Measurements from ENCODE around the gene MTSS2.

Gene MTSS2

GRCh38 chr16:70685938-70686375 lies at the start of gene MTSS2:
MTSS2 (minus strand) TSS chr16:70686053; CDS start chr16:70685791, 262 bp downstream.
- H3K4me1 ChIP-seq, result peaks cover 22 to 90% (median 87%) of the 10 kb centered on the region in 4 donors
- H3K27me3 ChIP-seq, result no peaks in the 10 kb centered on the region
- intact Hi-C loops (cut with DNase I; ENCODE audit: low total_unique reads), result no loop called here
- peak; percentile 84 to 95 for DNase-seq
- peaks cover 0 to 12% (median 0%) of the 10 kb centered on the region in 3 donors for H3K36me3 ChIP-seq
- H3K9me3 ChIP-seq, result no peaks in the 10 kb centered on the region
- H3K27ac ChIP-seq, result peak within 1 kb of the TSS; percentile 99 to 100
- TF ChIP-seq, protein P1, sequence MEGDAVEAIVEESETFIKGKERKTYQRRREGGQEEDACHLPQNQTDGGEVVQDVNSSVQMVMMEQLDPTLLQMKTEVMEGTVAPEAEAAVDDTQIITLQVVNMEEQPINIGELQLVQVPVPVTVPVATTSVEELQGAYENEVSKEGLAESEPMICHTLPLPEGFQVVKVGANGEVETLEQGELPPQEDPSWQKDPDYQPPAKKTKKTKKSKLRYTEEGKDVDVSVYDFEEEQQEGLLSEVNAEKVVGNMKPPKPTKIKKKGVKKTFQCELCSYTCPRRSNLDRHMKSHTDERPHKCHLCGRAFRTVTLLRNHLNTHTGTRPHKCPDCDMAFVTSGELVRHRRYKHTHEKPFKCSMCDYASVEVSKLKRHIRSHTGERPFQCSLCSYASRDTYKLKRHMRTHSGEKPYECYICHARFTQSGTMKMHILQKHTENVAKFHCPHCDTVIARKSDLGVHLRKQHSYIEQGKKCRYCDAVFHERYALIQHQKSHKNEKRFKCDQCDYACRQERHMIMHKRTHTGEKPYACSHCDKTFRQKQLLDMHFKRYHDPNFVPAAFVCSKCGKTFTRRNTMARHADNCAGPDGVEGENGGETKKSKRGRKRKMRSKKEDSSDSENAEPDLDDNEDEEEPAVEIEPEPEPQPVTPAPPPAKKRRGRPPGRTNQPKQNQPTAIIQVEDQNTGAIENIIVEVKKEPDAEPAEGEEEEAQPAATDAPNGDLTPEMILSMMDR (IDR thresholded peaks at IDR 0.05), result no peak
- peak within 1 kb of the TSS; percentile 74 to 75 for H3K4me3 ChIP-seq

DNA sequence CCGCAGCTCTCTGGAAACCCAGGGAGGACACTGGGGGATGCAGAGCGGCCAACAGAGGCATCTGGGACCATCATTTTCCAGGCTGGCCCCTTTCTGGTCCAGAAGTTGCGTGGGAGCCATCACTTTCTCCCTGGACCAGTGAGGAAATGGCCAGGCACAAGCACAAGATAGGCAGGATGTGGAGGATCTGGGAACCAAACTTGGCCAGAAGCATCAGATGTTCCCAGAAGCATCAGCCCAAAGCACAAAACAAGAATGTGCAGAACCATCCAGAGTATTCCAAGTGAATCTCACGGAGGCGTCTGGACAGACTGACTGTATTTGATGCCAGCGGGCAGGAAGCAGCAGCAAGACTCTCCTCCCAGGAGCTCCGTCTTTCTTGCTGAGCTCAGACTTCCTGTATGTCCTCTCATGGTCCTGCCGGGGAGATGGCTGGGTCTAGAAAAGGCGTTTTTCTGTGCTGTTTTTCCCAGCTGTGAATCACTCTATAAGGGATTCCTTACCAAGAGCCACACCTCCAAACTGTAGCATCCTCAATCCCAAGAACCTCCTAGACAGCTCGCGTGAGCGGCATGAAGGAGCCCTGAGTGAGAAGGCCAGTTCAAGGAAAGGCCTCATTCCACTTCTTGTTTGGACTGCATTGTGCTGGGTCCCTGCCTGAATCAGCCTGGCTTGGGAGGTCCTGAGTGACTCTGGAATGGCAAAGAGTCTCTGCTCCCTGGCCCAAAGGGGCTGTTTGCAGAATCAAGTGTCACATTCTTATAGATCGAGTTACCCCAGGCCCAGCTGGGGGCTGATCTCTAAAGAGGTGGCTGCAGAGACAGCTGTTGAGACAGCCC lies 49.5 kb upstream of the MTSS2 start:
- no peak overlapping the region for H3K4me3 ChIP-seq
- DNase-seq, result peak in 1 of 2 donors; percentile 54
- H3K9me3 ChIP-seq, result no peaks in the 10 kb centered on the region
- peaks cover 0 to 8% (median 5%) of the 10 kb centered on the region in 3 donors for H3K36me3 ChIP-seq
- peak overlapping the region; percentile 86 to 96 for H3K27ac ChIP-seq
- H3K27me3 ChIP-seq, result no peaks in the 10 kb centered on the region
- intact Hi-C loops (cut with DNase I; ENCODE audit: low total_unique reads), result loop anchor here (5.0 kb wide), 2 partner anchors 33 to 53 kb away; no protein-coding TSS in a partner anchor
- TF ChIP-seq, protein P1 (IDR thresholded peaks at IDR 0.05), result no peak
- H3K4me1 ChIP-seq, result peaks cover 6 to 44% (median 41%) of the 10 kb centered on the region in 4 donors

DNA sequence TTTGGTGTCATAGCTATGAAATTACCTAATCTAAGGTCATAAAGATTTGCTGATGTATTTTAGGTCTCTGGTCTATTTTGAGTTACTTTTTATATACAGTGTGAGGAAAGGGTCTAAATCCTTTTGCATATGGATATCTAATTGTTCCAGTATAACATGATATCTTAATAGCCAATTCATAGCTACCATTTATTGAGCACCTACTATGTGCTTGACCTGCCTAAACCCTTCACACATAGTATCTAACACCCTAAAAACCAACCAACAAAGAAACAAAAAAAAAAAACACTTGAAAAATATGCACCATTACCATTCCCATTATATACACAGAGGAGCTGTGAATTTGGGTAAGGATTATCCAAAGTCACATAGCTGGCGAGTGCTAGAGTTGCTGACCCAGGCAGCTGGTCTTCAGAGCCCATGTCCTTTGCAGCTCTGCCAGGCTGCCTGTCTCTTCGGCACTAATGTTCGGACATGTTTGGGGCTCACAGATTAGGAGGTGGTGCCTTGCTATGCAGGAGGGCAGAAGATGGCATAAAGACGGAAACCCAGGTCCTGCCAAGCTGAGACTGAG lies 48.8 kb upstream of the MTSS2 start:
- Histone ChIP-seq H3K9me3 (no peaks in the 10 kb centered on the region), H3K27ac (peak overlapping the region; percentile 86 to 96), H3K36me3 (peaks cover 0 to 8% (median 5%) of the 10 kb centered on the region in 3 donors), H3K4me1 (peaks cover 6 to 44% (median 41%) of the 10 kb centered on the region in 4 donors), H3K27me3 (no peaks in the 10 kb centered on the region), H3K4me3 (no peak overlapping the region)
- intact Hi-C loops (cut with DNase I; ENCODE audit: low total_unique reads), result loop anchor here (5.0 kb wide), 2 partner anchors 32 to 52 kb away; no protein-coding TSS in a partner anchor
- TF ChIP-seq, protein P1 (IDR thresholded peaks at IDR 0.05), result no peak
- no peak for DNase-seq

DNA sequence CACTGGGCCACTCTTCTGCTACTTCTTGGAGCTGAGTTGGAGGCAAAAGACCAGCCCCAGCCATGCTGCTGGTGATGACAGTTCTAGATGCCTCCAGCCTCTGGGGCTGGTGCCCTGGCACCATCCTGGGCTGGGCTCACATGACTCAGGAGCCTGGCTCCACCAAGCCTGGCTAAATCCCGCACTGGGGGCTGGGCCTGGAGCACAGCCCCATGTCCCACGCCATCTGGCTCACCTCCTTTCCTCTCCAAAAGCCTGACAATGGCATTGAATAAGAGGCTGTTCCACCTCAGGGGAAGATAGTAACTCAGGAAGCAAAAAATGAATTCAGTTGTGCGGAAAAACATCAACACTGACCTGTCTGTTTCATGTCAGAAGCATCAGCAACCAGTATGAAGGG lies 45.1 kb upstream of the MTSS2 start:
- TF ChIP-seq, protein P1 (IDR thresholded peaks at IDR 0.05), result no peak
- intact Hi-C loops (cut with DNase I; ENCODE audit: low total_unique reads), result no loop called here
- H3K27ac ChIP-seq, result no peak overlapping the region
- peaks cover 0 to 28% (median 22%) of the 10 kb centered on the region in 4 donors for H3K4me1 ChIP-seq
- no peak overlapping the region for H3K4me3 ChIP-seq
- H3K27me3 ChIP-seq, result no peaks in the 10 kb centered on the region
- peaks cover 4 to 19% (median 5%) of the 10 kb centered on the region in 3 donors for H3K36me3 ChIP-seq
- H3K9me3 ChIP-seq, result no peaks in the 10 kb centered on the region
- DNase-seq, result no peak

GRCh38 chr16:70730031-70730430 lies 44.2 kb upstream of the MTSS2 start:
- intact Hi-C loops (cut with DNase I; ENCODE audit: low total_unique reads), result no loop called here
- H3K4me1 ChIP-seq, result peaks cover 0 to 26% (median 21%) of the 10 kb centered on the region in 4 donors
- H3K27ac ChIP-seq, result no peak overlapping the region
- peaks cover 4 to 19% (median 5%) of the 10 kb centered on the region in 3 donors for H3K36me3 ChIP-seq
- no peaks in the 10 kb centered on the region for H3K27me3 ChIP-seq
- no peak overlapping the region for H3K4me3 ChIP-seq
- DNase-seq, result no peak
- no peaks in the 10 kb centered on the region for H3K9me3 ChIP-seq
- TF ChIP-seq, protein P1 (IDR thresholded peaks at IDR 0.05), result no peak
